Kidney epithelial cell (primary cell): Measurements from ENCODE around the gene FKRP. TPM values are rescaled to one million over a fixed set of nuclear protein-coding genes. Genes with fewer than 3 reads are reported as not detected.

Source experiments
- DNase-seq: peaks from one replicate; pipeline ENCODE4 v3.0.0-alpha.2; 2010; ENCODE audit warnings: low read depth
- H3K27me3 ChIP-seq: 2 replicates; pipeline ENCODE4 v1.6.0; 2011; ENCODE audit warnings: low read length; ENCODE audit not compliant: control insufficient read depth, insufficient read depth
- H3K36me3 ChIP-seq: 2 replicates; pipeline ENCODE4 v1.5.1; 2011; ENCODE audit warnings: low read length; ENCODE audit not compliant: control insufficient read depth, insufficient read depth
- H3K4me3 ChIP-seq: 2 replicates; pipeline ENCODE4 v1.5.1; 2011; ENCODE audit warnings: low read depth, mild to moderate bottlenecking, control low read depth, low read length
- CTCF ChIP-seq: IDR thresholded peaks from 2 replicates; pipeline ENCODE4 v1.5.1; 2011; ENCODE audit warnings: mild to moderate bottlenecking, moderate library complexity, low read length, control low read depth, inconsistent platforms; ENCODE audit not compliant: insufficient read depth, poor library complexity, severe bottlenecking
- total RNA-seq: library from RNA; depleted of rRNA; stranded (reverse); fragments of >200 nt; gene quantifications from 2 replicates; pipeline ENCODE4 v1.2.3, GENCODE V29; 2015

FKRP gene
- total RNA-seq, 1 donor from 2014 or later, result 25.7 TPM

DNA sequence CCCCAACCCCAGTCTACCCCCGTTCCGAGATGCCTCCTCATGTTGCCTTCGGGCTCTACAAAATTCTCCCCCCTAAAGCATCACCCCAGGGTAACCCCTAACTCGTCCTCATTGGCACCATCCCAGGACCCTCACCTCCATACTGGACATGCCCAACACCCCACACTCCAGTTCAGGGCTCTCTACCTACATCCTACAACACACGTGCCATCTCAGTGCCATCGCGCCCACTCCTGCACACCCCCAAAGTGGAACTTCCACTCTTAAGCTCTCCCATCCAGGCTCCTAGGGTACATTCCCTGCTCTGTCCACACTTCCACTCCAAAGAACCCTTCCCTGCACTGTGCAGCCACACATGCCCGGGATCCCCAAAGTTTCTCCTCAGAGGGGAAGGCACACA is 827 bp upstream of the FKRP start:
- no peak for TF ChIP-seq CTCF
- no peak for DNase-seq
- H3K4me3 ChIP-seq, result peak overlapping the region; percentile 98
- H3K36me3 ChIP-seq, result no peaks in the 10 kb centered on the region
- H3K27me3 ChIP-seq, result no peaks in the 10 kb centered on the region

DNA sequence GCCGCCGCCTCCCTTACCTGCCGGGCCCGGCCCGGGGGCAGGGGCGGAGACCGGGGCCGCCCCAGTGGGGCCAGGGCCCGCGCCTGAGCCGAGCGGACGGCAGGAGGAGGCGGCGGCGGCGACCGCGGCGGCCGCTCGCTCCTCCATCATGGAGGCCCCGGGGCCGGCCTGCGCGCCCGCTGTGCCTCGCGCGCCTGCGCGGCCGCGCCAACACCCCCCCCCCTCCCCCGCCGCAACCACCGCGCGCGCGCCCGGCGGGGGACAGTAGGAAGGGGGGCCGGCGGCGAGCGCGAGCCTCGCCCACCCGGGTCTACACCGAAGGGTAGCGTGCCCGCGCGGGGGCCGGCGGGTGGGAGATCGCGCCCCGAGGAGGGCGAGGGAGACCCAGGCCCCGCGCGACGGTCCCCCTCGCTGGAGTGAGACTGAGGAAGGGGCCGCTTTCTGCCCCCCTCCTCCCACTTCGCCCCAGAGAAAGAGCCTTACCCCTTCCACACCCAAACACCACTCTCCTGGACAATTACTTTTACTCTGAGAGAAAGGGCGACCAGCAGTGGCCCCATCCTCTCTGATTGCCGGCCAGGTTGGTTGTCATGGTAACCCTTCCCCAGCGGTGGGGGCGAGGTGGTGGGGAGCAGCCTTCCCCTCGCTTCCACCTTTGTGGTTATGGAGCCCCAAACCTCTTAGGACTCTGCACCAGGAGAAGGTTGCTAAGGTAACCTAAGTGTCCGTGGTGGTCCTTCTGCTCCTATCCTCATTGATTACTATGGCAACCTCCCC is 612 bp downstream of the FKRP start, which contains the start of gene STRN4:
TSS of gene STRN4 (minus strand) at position 170 of the 777 bp plus-strand sequence. CDS start at position 150, 20 bp downstream.
- Histone ChIP-seq H3K4me3 (peak within 1 kb of the TSS; percentile 98), H3K36me3 (no peaks in the 10 kb centered on the region), H3K27me3 (no peaks in the 10 kb centered on the region)
- no peak for DNase-seq
- no peak for TF ChIP-seq CTCF

DNA sequence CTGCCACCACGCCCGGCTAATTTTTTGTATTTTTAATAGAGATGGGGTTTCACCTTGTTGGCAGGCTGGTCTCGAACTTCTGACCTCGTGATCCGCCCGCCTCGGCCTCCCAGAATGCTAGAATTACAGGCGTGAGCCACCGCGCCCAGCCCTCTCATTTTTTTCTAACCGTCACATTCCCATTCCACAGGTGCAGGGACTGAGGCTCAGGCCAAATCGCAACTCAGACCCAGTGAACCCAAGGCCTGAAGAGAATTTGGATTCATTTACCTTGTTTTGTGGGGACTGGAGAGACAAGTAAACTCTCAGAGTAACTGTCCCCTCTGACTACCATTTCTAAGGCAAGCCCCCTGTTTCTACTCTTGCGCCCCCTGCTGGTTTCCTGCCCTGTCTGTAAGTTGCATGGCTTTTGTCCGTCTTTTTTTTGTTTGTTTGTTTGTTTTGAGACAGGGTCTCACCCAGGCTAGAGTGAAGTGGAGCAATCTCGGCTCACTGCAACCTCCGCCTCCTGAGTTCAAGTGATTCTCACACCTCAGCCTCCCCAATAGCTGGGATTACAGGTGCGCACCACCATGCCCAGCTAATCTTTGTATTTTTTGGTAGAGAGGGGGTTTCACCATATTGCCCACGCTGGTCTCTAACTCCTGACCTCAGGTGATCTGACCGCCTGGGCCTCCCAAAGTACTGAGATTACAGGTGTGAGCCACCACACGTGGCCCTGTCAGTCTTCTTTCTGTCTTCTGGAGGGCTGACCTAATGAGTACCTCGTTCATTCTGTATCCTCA is 2.7 kb downstream of the FKRP start:
- peak; percentile 74 for TF ChIP-seq CTCF
- no peak for DNase-seq
- Histone ChIP-seq H3K36me3 (no peaks in the 10 kb centered on the region), H3K27me3 (no peaks in the 10 kb centered on the region), H3K4me3 (no peak overlapping the region)

DNA sequence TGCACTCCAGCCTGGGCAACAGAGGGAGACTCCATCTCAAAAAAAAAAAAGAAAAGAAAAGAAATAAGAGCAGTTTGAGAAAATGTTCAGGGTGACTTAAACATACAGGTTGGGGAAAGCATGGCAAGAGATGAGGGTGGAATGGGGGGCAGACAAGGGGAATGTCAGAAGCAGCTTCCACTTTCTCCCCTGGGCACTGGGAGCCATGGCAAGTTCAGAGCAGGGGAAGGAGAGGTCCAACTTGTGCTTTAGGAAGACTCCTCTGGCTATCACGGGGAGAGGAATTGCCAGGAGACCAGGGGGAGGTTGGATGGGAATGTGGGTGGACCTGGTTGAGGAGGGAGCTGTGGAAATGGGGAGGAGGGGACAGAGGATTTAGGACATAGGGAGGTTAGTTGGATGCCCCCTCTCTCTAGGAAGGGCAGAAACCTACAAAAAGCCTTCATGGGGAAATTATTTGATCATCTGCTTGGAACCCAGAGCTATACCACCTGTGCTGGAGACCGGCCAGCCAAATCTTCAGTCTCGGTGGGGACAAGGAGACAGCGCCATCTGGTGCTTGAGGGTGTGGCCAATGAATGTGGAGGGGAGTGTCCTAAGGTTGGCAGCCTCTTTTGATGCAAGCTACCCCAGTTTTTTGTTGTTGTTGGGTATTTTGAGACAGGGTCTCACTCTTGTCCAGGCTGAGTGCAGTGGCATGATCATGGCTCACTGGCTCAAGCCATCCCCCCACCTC is 7.7 kb downstream of the FKRP start:
- peak; percentile 57 for TF ChIP-seq CTCF
- no peaks in the 10 kb centered on the region for H3K36me3 ChIP-seq
- H3K4me3 ChIP-seq, result no peak overlapping the region
- no peak for DNase-seq
- peaks cover 9% of the 10 kb centered on the region for H3K27me3 ChIP-seq

GRCh38 chr19:46755077-46755852 is 9.4 kb downstream of the FKRP start:
- Histone ChIP-seq H3K36me3 (no peaks in the 10 kb centered on the region), H3K27me3 (peaks cover 9% of the 10 kb centered on the region), H3K4me3 (no peak overlapping the region)
- no peak for TF ChIP-seq CTCF
- no peak for DNase-seq
